ENCODE data around the gene MAP2K5. TPM values are rescaled to one million over a fixed set of nuclear protein-coding genes. Genes with fewer than 3 reads are reported as not detected.

The MAP2K5 gene
- total RNA-seq, 1 experiment from 2014 or later, result 13.6 TPM

- ChIA-PET CTCF (interaction anchor here (1.5 kb wide), 1 partner anchor 25 kb away, joined by 3 read pairs; no protein-coding TSS in a partner anchor), POLR2A (interaction anchor here (0.6 kb wide), 1 partner anchor 576 kb away, joined by 3 read pairs; no protein-coding TSS in a partner anchor)
- Mint-ChIP-seq H3K36me3 (no peaks in the 10 kb centered on the region), H3K9me3 (no peaks in the 10 kb centered on the region), H3K27me3 (ENCODE audit: low read depth) (no peaks in the 10 kb centered on the region), H3K27ac (no peak overlapping the region), H3K4me3 (no peak overlapping the region), H3K4me1 (peaks cover 35% of the 10 kb centered on the region)
- ATAC-seq (no peak), DNase-seq (ENCODE audit: low spot score) (no peak)
- TF ChIP-seq USF1 (CRISPR knock-in tag; IDR thresholded peaks at IDR 0.05) (no peak), E2F1 (CRISPR knock-in tag; IDR thresholded peaks at IDR 0.05) (no peak), ZNF121 (CRISPR knock-in tag; IDR thresholded peaks at IDR 0.05) (no peak), PRDM15 (CRISPR knock-in tag; IDR thresholded peaks at IDR 0.05) (no peak), JUN (CRISPR knock-in tag; IDR thresholded peaks at IDR 0.05) (no peak), ARID4B (CRISPR knock-in tag; IDR thresholded peaks at IDR 0.05; ENCODE audit: borderline replicate concordance) (no peak), STAT6 (CRISPR knock-in tag; conservative IDR thresholded peaks at IDR 0.05; ENCODE audit: low read depth) (no peak), CDX4 (CRISPR knock-in tag; IDR thresholded peaks at IDR 0.05; ENCODE audit: borderline replicate concordance) (no peak), ZBTB43 (CRISPR knock-in tag; IDR thresholded peaks at IDR 0.05) (no peak), AFF4 (CRISPR knock-in tag; IDR thresholded peaks at IDR 0.05; ENCODE audit: borderline replicate concordance) (no peak), CTCF (IDR thresholded peaks at IDR 0.05) (no peak), TCF7 (CRISPR knock-in tag; IDR thresholded peaks at IDR 0.05; ENCODE audit: low read depth) (no peak), CREB1 (CRISPR knock-in tag; IDR thresholded peaks at IDR 0.05) (no peak), GABPB1 (CRISPR knock-in tag; IDR thresholded peaks at IDR 0.05) (no peak), ZNF232 (CRISPR knock-in tag; IDR thresholded peaks at IDR 0.05) (no peak)
Observed at GRCh38 chr15:67807836-67808235, 265.3 kb downstream of the MAP2K5 start.

Data from WTC11 (cell line).